Measurements from ENCODE around the gene PAN2.

Gene PAN2

GRCh38 chr12:56333679-56334489, at the start of gene PAN2:
Gene PAN2 (minus strand): TSS chr12:56334000. CDS start chr12:56333094, 906 bp downstream.
- Mint-ChIP-seq H3K36me3 (ENCODE audit: low read depth) (peaks cover 8% of the 10 kb centered on the region), H3K27ac (peak within 1 kb of the TSS; percentile 99), H3K4me1 (ENCODE audit: low read depth) (peaks cover 29% of the 10 kb centered on the region), H3K27me3 (ENCODE audit: low read depth) (no peaks in the 10 kb centered on the region), H3K4me3 (peak within 1 kb of the TSS; percentile 92), H3K9me3 (no peaks in the 10 kb centered on the region)
- peak; percentile 96 for DNase-seq (ENCODE audit: low spot score)

- no peak overlapping the region for H3K27ac Mint-ChIP-seq
- no peaks in the 10 kb centered on the region for H3K36me3 Mint-ChIP-seq (ENCODE audit: low read depth)
- no peaks in the 10 kb centered on the region for H3K4me1 Mint-ChIP-seq (ENCODE audit: low read depth)
- H3K4me3 Mint-ChIP-seq, result no peak overlapping the region
- H3K9me3 Mint-ChIP-seq, result no peaks in the 10 kb centered on the region
- no peak for DNase-seq (ENCODE audit: low spot score)
- peaks cover 4% of the 10 kb centered on the region for H3K27me3 Mint-ChIP-seq (ENCODE audit: low read depth)
Measured at GRCh38 chr12:56382611-56383010, 48.8 kb upstream of the PAN2 start.

- H3K27me3 Mint-ChIP-seq (ENCODE audit: low read depth), result peaks cover 7% of the 10 kb centered on the region
- no peak overlapping the region for H3K4me3 Mint-ChIP-seq
- DNase-seq (ENCODE audit: low spot score), result no peak
- no peaks in the 10 kb centered on the region for H3K9me3 Mint-ChIP-seq
- no peaks in the 10 kb centered on the region for H3K4me1 Mint-ChIP-seq (ENCODE audit: low read depth)
- H3K27ac Mint-ChIP-seq, result no peak overlapping the region
- H3K36me3 Mint-ChIP-seq (ENCODE audit: low read depth), result peaks cover 1% of the 10 kb centered on the region
Measured at GRCh38 chr12:56377989-56378316, 44.2 kb upstream of the PAN2 start.

GRCh38 chr12:56377310-56377988, 43.6 kb upstream of the PAN2 start:
- Mint-ChIP-seq H3K4me1 (ENCODE audit: low read depth) (no peaks in the 10 kb centered on the region), H3K27me3 (ENCODE audit: low read depth) (peaks cover 7% of the 10 kb centered on the region), H3K36me3 (ENCODE audit: low read depth) (peaks cover 1% of the 10 kb centered on the region), H3K4me3 (no peak overlapping the region), H3K9me3 (no peaks in the 10 kb centered on the region), H3K27ac (no peak overlapping the region)
- no peak for DNase-seq (ENCODE audit: low spot score)

- no peaks in the 10 kb centered on the region for H3K9me3 Mint-ChIP-seq
- H3K27ac Mint-ChIP-seq, result no peak overlapping the region
- no peaks in the 10 kb centered on the region for H3K4me1 Mint-ChIP-seq (ENCODE audit: low read depth)
- H3K27me3 Mint-ChIP-seq (ENCODE audit: low read depth), result peaks cover 13% of the 10 kb centered on the region
- H3K36me3 Mint-ChIP-seq (ENCODE audit: low read depth), result peaks cover 1% of the 10 kb centered on the region
- no peak overlapping the region for H3K4me3 Mint-ChIP-seq
- DNase-seq (ENCODE audit: low spot score), result no peak
Measured at GRCh38 chr12:56375598-56376434, 42.0 kb upstream of the PAN2 start.

- H3K4me3 Mint-ChIP-seq, result no peak overlapping the region
- no peaks in the 10 kb centered on the region for H3K4me1 Mint-ChIP-seq (ENCODE audit: low read depth)
- H3K9me3 Mint-ChIP-seq, result no peaks in the 10 kb centered on the region
- DNase-seq (ENCODE audit: low spot score), result no peak
- H3K36me3 Mint-ChIP-seq (ENCODE audit: low read depth), result peaks cover 1% of the 10 kb centered on the region
- H3K27ac Mint-ChIP-seq, result no peak overlapping the region
- peaks cover 12% of the 10 kb centered on the region for H3K27me3 Mint-ChIP-seq (ENCODE audit: low read depth)
Measured at GRCh38 chr12:56374726-56375597, 41.2 kb upstream of the PAN2 start.

- no peak for DNase-seq (ENCODE audit: low spot score)
- Mint-ChIP-seq H3K4me1 (ENCODE audit: low read depth) (no peaks in the 10 kb centered on the region), H3K27me3 (ENCODE audit: low read depth) (peaks cover 13% of the 10 kb centered on the region), H3K27ac (no peak overlapping the region), H3K9me3 (no peaks in the 10 kb centered on the region), H3K36me3 (ENCODE audit: low read depth) (peaks cover 1% of the 10 kb centered on the region), H3K4me3 (no peak overlapping the region)
Measured at GRCh38 chr12:56373515-56373914, 39.7 kb upstream of the PAN2 start.

- Mint-ChIP-seq H3K9me3 (no peaks in the 10 kb centered on the region), H3K36me3 (ENCODE audit: low read depth) (no peaks in the 10 kb centered on the region), H3K27ac (no peak overlapping the region), H3K4me3 (no peak overlapping the region), H3K4me1 (ENCODE audit: low read depth) (no peaks in the 10 kb centered on the region), H3K27me3 (ENCODE audit: low read depth) (peaks cover 8% of the 10 kb centered on the region)
- DNase-seq (ENCODE audit: low spot score), result no peak
Measured at GRCh38 chr12:56366948-56367347, 33.1 kb upstream of the PAN2 start.

GRCh38 chr12:56362130-56363059, 28.6 kb upstream of the PAN2 start, which contains the start of gene APOF:
Gene APOF (minus strand): TSS chr12:56362857. CDS start chr12:56362745, 112 bp downstream.
- peak within 1 kb of the TSS; percentile 96 for H3K4me3 Mint-ChIP-seq
- peaks cover 23% of the 10 kb centered on the region for H3K4me1 Mint-ChIP-seq (ENCODE audit: low read depth)
- H3K9me3 Mint-ChIP-seq, result no peaks in the 10 kb centered on the region
- H3K27me3 Mint-ChIP-seq (ENCODE audit: low read depth), result no peaks in the 10 kb centered on the region
- peaks cover 5% of the 10 kb centered on the region for H3K36me3 Mint-ChIP-seq (ENCODE audit: low read depth)
- DNase-seq (ENCODE audit: low spot score), result no peak
- peak within 1 kb of the TSS; percentile 36 for H3K27ac Mint-ChIP-seq

GRCh38 chr12:56361487-56362129, 27.8 kb upstream of the PAN2 start:
- Mint-ChIP-seq H3K9me3 (no peaks in the 10 kb centered on the region), H3K27ac (no peak overlapping the region), H3K4me3 (peak overlapping the region; percentile 96), H3K36me3 (ENCODE audit: low read depth) (peaks cover 7% of the 10 kb centered on the region), H3K4me1 (ENCODE audit: low read depth) (peaks cover 23% of the 10 kb centered on the region), H3K27me3 (ENCODE audit: low read depth) (no peaks in the 10 kb centered on the region)
- no peak for DNase-seq (ENCODE audit: low spot score)

- peaks cover 25% of the 10 kb centered on the region for H3K4me1 Mint-ChIP-seq (ENCODE audit: low read depth)
Measured at GRCh38 chr12:56359851-56360767, 26.3 kb upstream of the PAN2 start, which contains the start of gene STAT2. Gene STAT2 (minus strand): TSS chr12:56360107. CDS start chr12:56356571, 3,536 bp downstream.

More at GRCh38 chr12:56359851-56360767, 26.3 kb upstream of the PAN2 start, which contains the start of gene STAT2:
- no peaks in the 10 kb centered on the region for H3K27me3 Mint-ChIP-seq (ENCODE audit: low read depth)
- H3K9me3 Mint-ChIP-seq, result no peaks in the 10 kb centered on the region
- H3K4me3 Mint-ChIP-seq, result peak within 1 kb of the TSS; percentile 96
- DNase-seq (ENCODE audit: low spot score), result peak; percentile 100
- H3K36me3 Mint-ChIP-seq (ENCODE audit: low read depth), result peaks cover 16% of the 10 kb centered on the region
- H3K27ac Mint-ChIP-seq, result peak within 1 kb of the TSS; percentile 97
